PC-9 (cell line): Measurements from ENCODE around the gene SETMAR. TPM values are rescaled to one million over a fixed set of nuclear protein-coding genes. Genes with fewer than 3 reads are reported as not detected.

ENCODE experiments used
- Bru-seq: library from RNA; stranded (reverse); fragments of 400-500 nt; gene quantifications from one replicate; lab custom pipeline; 2021; lab: Mats Ljungman, UMichigan
- BruChase-seq, 2 experiments: library from RNA; stranded (reverse); fragments of 400-500 nt; gene quantifications; one replicate each; lab custom pipeline; 2021; lab: Mats Ljungman, UMichigan
- BruUV-seq: library from RNA; stranded (reverse); fragments of 400-500 nt; replicated peaks from 2 replicates; lab custom pipeline; 2021; lab: Mats Ljungman, UMichigan
- CTCF ChIA-PET: fragments of 300-600 bp; sonication (Branson Sonifier 250); formaldehyde crosslinking; loops from one replicate; lab custom pipeline; 2022; ENCODE audit warnings: antibody characterized with exemption; lab: Charles Lee
- POLR2A ChIA-PET: fragments of 300-600 bp; sonication (Branson Sonifier 250); formaldehyde crosslinking; loops from one replicate; lab custom pipeline; 2022; ENCODE audit warnings: antibody characterized with exemption; ENCODE audit not compliant: unreplicated experiment; lab: Charles Lee
- DNase-seq, 2 experiments: peaks; one replicate each; pipeline versions ENCODE4 v3.0.0 to v3.0.0-alpha.2; 2015 to 2022; ENCODE audit warnings: mixed read lengths in 1 of 2
- H2AFZ ChIP-seq: fragments of 200-600 bp; sonication (generic); 2 replicates; pipeline ENCODE4 v1.8.1; 2017; ENCODE audit warnings: antibody characterized with exemption
- H3F3A ChIP-seq: fragments of 200-600 bp; sonication (generic); 2 replicates; pipeline ENCODE4 v1.8.1; 2017; ENCODE audit warnings: antibody characterized with exemption, mild to moderate bottlenecking, low read depth; ENCODE audit not compliant: insufficient read depth
- H3K27ac ChIP-seq: fragments of 200-600 bp; sonication (generic); 2 replicates; pipeline ENCODE4 v1.6.1; 2016; ENCODE audit warnings: mixed run types
- H3K27me3 ChIP-seq: fragments of 200-600 bp; sonication (generic); 2 replicates; pipeline ENCODE4 v1.6.1; 2016; ENCODE audit warnings: low read depth, mixed run types; ENCODE audit not compliant: insufficient read depth
- H3K36me3 ChIP-seq: fragments of 200-600 bp; sonication (generic); 2 replicates; pipeline ENCODE4 v1.6.1; 2016; ENCODE audit warnings: low read depth, mixed run types
- H3K4me1 ChIP-seq: fragments of 200-600 bp; sonication (generic); replicated peaks from 2 replicates; pipeline ENCODE4 v1.6.1; 2016; ENCODE audit warnings: mixed run types; ENCODE audit not compliant: insufficient read depth
- H3K4me2 ChIP-seq: fragments of 200-600 bp; sonication (generic); 2 replicates; pipeline ENCODE4 v1.6.1; 2017; ENCODE audit warnings: mixed run types
- H3K4me3 ChIP-seq: fragments of 200-600 bp; sonication (generic); 2 replicates; pipeline ENCODE4 v1.6.1; 2016; ENCODE audit warnings: mixed run types
- H3K79me2 ChIP-seq: fragments of 200-600 bp; sonication (generic); 2 replicates; pipeline ENCODE4 v1.6.1; 2017; ENCODE audit warnings: low read depth, mixed run types
- H3K9me2 ChIP-seq: fragments of 200-600 bp; sonication (generic); 2 replicates; pipeline ENCODE4 v1.8.1; 2017; ENCODE audit warnings: mild to moderate bottlenecking; ENCODE audit not compliant: insufficient read depth
- H3K9me3 ChIP-seq: fragments of 200-600 bp; sonication (generic); 2 replicates; pipeline ENCODE4 v1.8.1; 2016; ENCODE audit warnings: low read depth; ENCODE audit not compliant: insufficient read depth
- H4K20me1 ChIP-seq: fragments of 200-600 bp; sonication (generic); 2 replicates; pipeline ENCODE4 v1.8.1; 2017; ENCODE audit not compliant: insufficient read depth
- EZH2 ChIP-seq: fragments of 200-600 bp; sonication (generic); IDR thresholded peaks from 2 replicates; pipeline ENCODE4 v1.8.0; 2017; ENCODE audit warnings: antibody characterized with exemption, low read depth
- intact Hi-C: fragments of 100-400 bp; cut with micrococcal nuclease; formaldehyde crosslinking; loops from one replicate; pipeline ENCODE4 v1.10.0; 2022; ENCODE audit not compliant: unreplicated experiment
- long read RNA-seq: library from polyadenylated mRNA; stranded (forward); transcript quantifications from one replicate; pipeline ENCODE4 v2.0.0, GENCODE V29; 2022
- total RNA-seq: library from RNA; stranded (reverse); gene quantifications from 2 replicates; pipeline ENCODE4 v1.2.3, GENCODE V29; 2021
- TF ChIP-seq, protein P1 (sequence below): fragments of 200-600 bp; sonication (generic); conservative IDR thresholded peaks from 2 replicates; pipeline ENCODE4 v1.6.1; 2017; ENCODE audit warnings: mixed run types, antibody characterized with exemption, mild to moderate bottlenecking, moderate library complexity

SETMAR gene
- total RNA-seq (4.9 and 7.6 TPM in 2 replicates), Bru-seq, nascent RNA (percentile 63 among the genes with signal in this experiment), BruChase-seq, experiment 1, labeled RNA remaining after a 2-hour chase (percentile 48 among the genes with signal in this experiment), BruChase-seq, experiment 2, labeled RNA remaining after a 6-hour chase (percentile 41 among the genes with signal in this experiment)
- long read RNA-seq, partial matches to known transcripts = 0 of 4 reads
- long read RNA-seq, other reads (novel, unspliced or antisense) = 2 of 4 reads

DNA sequence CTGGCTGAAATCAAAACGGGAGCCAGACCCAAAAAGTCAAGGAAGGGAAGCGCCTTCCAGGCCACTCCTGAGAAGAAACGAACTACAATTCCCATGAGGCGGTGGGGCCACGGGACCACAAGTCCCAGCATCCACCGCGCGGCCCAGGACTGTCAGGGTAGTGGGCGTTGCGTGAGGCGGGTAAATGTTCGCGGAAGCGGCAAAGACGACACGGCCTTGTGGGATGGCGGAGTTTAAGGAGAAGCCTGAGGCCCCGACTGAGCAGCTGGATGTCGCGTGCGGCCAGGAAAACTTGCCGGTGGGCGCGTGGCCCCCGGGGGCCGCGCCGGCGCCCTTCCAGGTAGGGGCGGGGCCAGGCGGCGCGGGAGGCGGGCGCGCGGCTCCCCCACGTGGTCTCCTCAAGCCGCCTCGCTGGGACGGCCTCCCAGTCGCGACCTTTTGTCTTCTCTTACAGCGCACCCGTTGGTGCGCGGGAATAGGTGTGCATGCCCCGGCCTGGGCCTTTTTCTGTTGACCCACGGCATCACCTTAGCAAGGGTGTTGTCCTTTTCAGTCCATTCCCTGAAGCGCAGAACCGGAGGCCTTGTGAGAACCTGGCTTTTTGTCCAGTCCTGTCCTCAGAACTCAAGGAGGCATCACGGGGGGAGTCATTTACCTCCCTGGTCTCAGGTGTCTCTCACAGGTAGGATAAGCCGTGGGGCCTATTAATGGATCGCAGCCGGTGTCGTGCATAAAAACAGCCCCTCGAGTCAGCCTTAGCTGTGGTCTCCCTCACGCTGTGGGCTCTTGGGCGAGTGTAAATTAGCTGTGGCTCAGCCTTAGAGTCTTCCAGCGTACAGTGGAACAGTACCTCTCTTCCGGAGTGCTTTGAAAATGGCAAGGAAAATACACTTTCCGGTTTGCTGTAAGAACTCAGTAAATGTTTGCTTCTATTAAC is at the start of gene SETMAR:
SETMAR (plus strand) TSS at position 183 of the 937 bp plus-strand sequence; CDS start at position 185, 2 bp downstream.
- Histone ChIP-seq H4K20me1 (no peaks in the 10 kb centered on the region), H2AFZ (peak within 1 kb of the TSS; percentile 86), H3F3A (no peaks in the 10 kb centered on the region), H3K9me3 (no peaks in the 10 kb centered on the region), H3K4me2 (peak within 1 kb of the TSS; percentile 86), H3K9me2 (no peaks in the 10 kb centered on the region), H3K4me3 (peak within 1 kb of the TSS; percentile 70), H3K36me3 (no peaks in the 10 kb centered on the region), H3K27me3 (no peaks in the 10 kb centered on the region), H3K4me1 (no peaks in the 10 kb centered on the region), H3K27ac (peak within 1 kb of the TSS; percentile 50; the same call in 1 of the 2 replicates), H3K79me2 (peaks cover 5% of the 10 kb centered on the region; the same call in 1 of the 2 replicates)
- no peak for TF ChIP-seq EZH2
- TF ChIP-seq, protein P1, sequence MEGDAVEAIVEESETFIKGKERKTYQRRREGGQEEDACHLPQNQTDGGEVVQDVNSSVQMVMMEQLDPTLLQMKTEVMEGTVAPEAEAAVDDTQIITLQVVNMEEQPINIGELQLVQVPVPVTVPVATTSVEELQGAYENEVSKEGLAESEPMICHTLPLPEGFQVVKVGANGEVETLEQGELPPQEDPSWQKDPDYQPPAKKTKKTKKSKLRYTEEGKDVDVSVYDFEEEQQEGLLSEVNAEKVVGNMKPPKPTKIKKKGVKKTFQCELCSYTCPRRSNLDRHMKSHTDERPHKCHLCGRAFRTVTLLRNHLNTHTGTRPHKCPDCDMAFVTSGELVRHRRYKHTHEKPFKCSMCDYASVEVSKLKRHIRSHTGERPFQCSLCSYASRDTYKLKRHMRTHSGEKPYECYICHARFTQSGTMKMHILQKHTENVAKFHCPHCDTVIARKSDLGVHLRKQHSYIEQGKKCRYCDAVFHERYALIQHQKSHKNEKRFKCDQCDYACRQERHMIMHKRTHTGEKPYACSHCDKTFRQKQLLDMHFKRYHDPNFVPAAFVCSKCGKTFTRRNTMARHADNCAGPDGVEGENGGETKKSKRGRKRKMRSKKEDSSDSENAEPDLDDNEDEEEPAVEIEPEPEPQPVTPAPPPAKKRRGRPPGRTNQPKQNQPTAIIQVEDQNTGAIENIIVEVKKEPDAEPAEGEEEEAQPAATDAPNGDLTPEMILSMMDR = no peak
- DNase-seq = peak; percentile 58 to 76
- no TSS peak for BruUV-seq
- ChIA-PET POLR2A (interaction anchor here (0.6 kb wide), 1 partner anchor 114 kb away, joined by 16 read pairs; no protein-coding TSS in a partner anchor), CTCF (no interaction called here)
- intact Hi-C loops = no loop called here

DNA sequence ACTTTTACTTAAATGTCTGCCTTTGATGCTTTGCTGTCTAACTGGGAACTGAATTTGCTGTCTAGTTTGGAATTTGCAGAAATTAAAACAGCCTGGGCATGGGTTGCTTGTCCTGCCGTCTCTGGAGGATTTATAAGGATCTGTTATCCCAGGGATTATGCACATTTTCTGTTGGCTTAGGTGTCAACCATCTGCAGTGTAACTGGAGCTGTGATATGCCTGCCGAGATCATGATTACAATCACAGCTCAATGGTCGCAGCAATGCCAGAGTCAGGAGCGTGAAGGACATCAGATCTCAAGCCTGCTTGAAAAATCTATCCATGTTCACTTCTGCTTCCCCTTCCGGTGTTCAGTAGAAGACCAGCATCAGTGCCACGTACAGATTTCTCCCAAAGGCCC is 41.8 kb upstream of the SETMAR start:
- H3K9me3 ChIP-seq = no peaks in the 10 kb centered on the region
- H3K27ac ChIP-seq = no peak overlapping the region
- H3K27me3 ChIP-seq = no peaks in the 10 kb centered on the region
- no peaks in the 10 kb centered on the region for H4K20me1 ChIP-seq
- intact Hi-C loops = no loop called here
- H3K79me2 ChIP-seq = no peaks in the 10 kb centered on the region
- POLR2A ChIA-PET = no interaction called here
- no peak overlapping the region for H2AFZ ChIP-seq
- H3K36me3 ChIP-seq = no peaks in the 10 kb centered on the region
- CTCF ChIA-PET = no interaction called here
- no peaks in the 10 kb centered on the region for H3K9me2 ChIP-seq
- TF ChIP-seq EZH2 = no peak
- TF ChIP-seq, protein P1 = no peak
- no peak overlapping the region for H3K4me2 ChIP-seq
- no peak overlapping the region for H3K4me3 ChIP-seq
- BruUV-seq = no TSS peak
- no peaks in the 10 kb centered on the region for H3F3A ChIP-seq
- no peak for DNase-seq
- H3K4me1 ChIP-seq = no peaks in the 10 kb centered on the region

DNA sequence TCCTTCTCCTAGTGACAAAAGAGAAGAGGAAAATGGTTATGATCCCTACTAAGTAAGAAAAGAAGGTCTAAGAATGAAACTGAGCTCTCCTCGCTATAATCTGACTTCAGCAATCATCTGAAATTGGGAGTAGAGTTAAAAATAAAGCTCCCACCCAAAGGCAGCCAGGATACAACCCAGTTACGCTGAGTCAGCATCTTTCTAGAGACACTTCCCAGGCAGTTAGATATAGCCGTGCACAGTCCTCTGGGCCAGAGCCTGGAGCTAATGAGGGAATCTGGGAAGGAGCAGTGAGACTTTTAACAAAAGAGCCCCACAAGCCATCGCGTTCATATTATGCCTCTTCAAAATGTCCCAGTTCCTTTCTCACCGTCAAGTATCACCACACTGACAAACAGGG is 39.1 kb upstream of the SETMAR start:
- no peak overlapping the region for H3K4me2 ChIP-seq
- intact Hi-C loops = no loop called here
- no peaks in the 10 kb centered on the region for H3K27me3 ChIP-seq
- ChIA-PET POLR2A (no interaction called here), CTCF (no interaction called here)
- H3K9me2 ChIP-seq = no peaks in the 10 kb centered on the region
- H3K36me3 ChIP-seq = no peaks in the 10 kb centered on the region
- no peaks in the 10 kb centered on the region for H4K20me1 ChIP-seq
- H3K9me3 ChIP-seq = no peaks in the 10 kb centered on the region
- TF ChIP-seq EZH2 = no peak
- TF ChIP-seq, protein P1 = no peak
- DNase-seq = no peak
- BruUV-seq = no TSS peak
- H3K27ac ChIP-seq = no peak overlapping the region
- H2AFZ ChIP-seq = no peak overlapping the region
- H3K79me2 ChIP-seq = no peaks in the 10 kb centered on the region
- H3F3A ChIP-seq = no peaks in the 10 kb centered on the region
- no peak overlapping the region for H3K4me3 ChIP-seq
- no peaks in the 10 kb centered on the region for H3K4me1 ChIP-seq
